Thyroid gland (tissue), 4 donors: Measurements from ENCODE around the gene DOK6.

Experiments
- CTCF ChIP-seq, 6 experiments: fragments of 200-600 bp in 3 of 6; fragments of 450-650 bp in 3 of 6; sonication (generic) in 3 of 6; IDR thresholded peaks; one replicate each; pipeline ENCODE4 v1.5.1; 2016 to 2019; ENCODE audit warnings: antibody characterized with exemption in 6 of 6, mild to moderate bottlenecking in 2 of 6, inconsistent platforms in 1 of 6, moderate library complexity in 1 of 6
- POLR2A ChIP-seq, 2 donors: fragments of 450-650 bp; IDR thresholded peaks; one replicate each; pipeline ENCODE4 v1.6.1; 2017; ENCODE audit warnings: antibody characterized with exemption in 2 of 2, mild to moderate bottlenecking in 2 of 2, moderate library complexity in 1 of 2

- TF ChIP-seq CTCF (IDR thresholded peaks at IDR 0.05): no peak
- TF ChIP-seq POLR2A (IDR thresholded peaks at IDR 0.05): no peak
These were observed 90.1 kb downstream of the DOK6 start for GRCh38 chr18:69490813-69491212.
